Suprapubic skin (tissue), 4 donors: ENCODE data around the gene MED28. TPM values are rescaled to one million over a fixed set of nuclear protein-coding genes. Genes with fewer than 3 reads are reported as not detected.

Source experiments
- DNase-seq, 2 donors: peaks; one replicate each; pipeline ENCODE4 v3.0.0-alpha.2; 2019; ENCODE audit warnings: low spot score in 2 of 2
- H3K27ac ChIP-seq: fragments of 200-600 bp; sonication (generic); one replicate; pipeline ENCODE4 v1.5.1; 2019
- H3K27me3 ChIP-seq: fragments of 200-600 bp; sonication (generic); one replicate; pipeline ENCODE4 v1.5.1; 2019
- H3K36me3 ChIP-seq: fragments of 200-600 bp; sonication (generic); one replicate; pipeline ENCODE4 v1.5.1; 2019
- H3K4me1 ChIP-seq: fragments of 200-600 bp; sonication (generic); one replicate; pipeline ENCODE4 v1.5.1; 2019
- H3K4me3 ChIP-seq: fragments of 200-600 bp; sonication (generic); one replicate; pipeline ENCODE4 v1.5.1; 2019; ENCODE audit warnings: mild to moderate bottlenecking
- H3K9me3 ChIP-seq: fragments of 200-600 bp; sonication (generic); one replicate; pipeline ENCODE4 v1.5.1; 2019
- CTCF ChIP-seq, 2 donors: fragments of 200-600 bp in 1 of 2; fragments of 450-650 bp in 1 of 2; sonication (generic) in 1 of 2; IDR thresholded peaks; one replicate each; pipeline ENCODE4 v1.5.1; 2016 to 2019; ENCODE audit warnings: antibody characterized with exemption in 2 of 2, mild to moderate bottlenecking in 1 of 2, moderate library complexity in 1 of 2
- EP300 ChIP-seq: sonication (generic); formaldehyde crosslinking; IDR thresholded peaks from one replicate; pipeline ENCODE4 v1.6.1; 2017; ENCODE audit warnings: antibody characterized with exemption
- POLR2A ChIP-seq, 2 donors: fragments of 450-650 bp; IDR thresholded peaks; one replicate each; pipeline ENCODE4 v1.6.1; 2017; ENCODE audit warnings: antibody characterized with exemption in 2 of 2, mild to moderate bottlenecking in 2 of 2, moderate library complexity in 2 of 2
- POLR2AphosphoS5 ChIP-seq, 3 donors: sonication (generic); formaldehyde crosslinking; IDR thresholded peaks; one replicate each; pipeline ENCODE4 v1.6.1; 2017; ENCODE audit warnings: antibody characterized with exemption in 3 of 3
- WGBS: methylation state at CpG from one replicate; pipeline ENCODE4 v1.1.5; 2018; 5-methylcytosine and 5-hydroxymethylcytosine counted together
- total RNA-seq, 4 donors: library from RNA; depleted of rRNA; stranded (reverse); fragments of >200 nt; gene quantifications; one replicate each; pipeline ENCODE4 v1.1.0, GENCODE V29; 2016

The MED28 gene
- total RNA-seq, 4 donors from 2014 or later = 12.4 to 22.2 (median 14.4) TPM

DNA sequence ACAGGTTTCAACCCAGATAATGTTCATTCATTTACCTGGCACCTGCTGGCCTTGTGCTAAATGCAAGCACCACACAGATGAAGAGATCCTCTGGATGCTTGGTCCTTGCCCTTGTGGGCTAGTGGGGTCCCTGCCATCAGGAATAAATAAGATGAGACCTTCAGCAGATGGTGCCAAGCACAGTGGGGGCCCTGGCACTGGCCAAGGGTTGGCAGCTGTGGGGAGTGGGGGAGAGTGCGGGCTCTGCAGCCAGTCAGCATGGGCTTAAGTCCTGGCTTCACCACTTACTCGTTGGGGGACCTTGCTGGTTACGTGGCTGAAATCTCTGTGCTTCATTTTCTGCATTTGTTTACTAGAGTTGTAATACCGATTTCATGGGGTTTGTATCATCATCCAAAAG is 30.5 kb upstream of the MED28 start:
- Histone ChIP-seq H3K4me3 (no peak overlapping the region), H3K36me3 (peaks cover 65% of the 10 kb centered on the region), H3K27me3 (no peaks in the 10 kb centered on the region), H3K9me3 (no peaks in the 10 kb centered on the region), H3K27ac (no peak overlapping the region), H3K4me1 (peaks cover 13% of the 10 kb centered on the region)
- TF ChIP-seq EP300 (no peak), CTCF (IDR thresholded peaks at IDR 0.05) (no peak), POLR2AphosphoS5 (IDR thresholded peaks at IDR 0.05) (no peak)
- DNase-seq = no peak
- WGBS = 100% methylated on average over 2 of the region's 4 CpGs

DNA sequence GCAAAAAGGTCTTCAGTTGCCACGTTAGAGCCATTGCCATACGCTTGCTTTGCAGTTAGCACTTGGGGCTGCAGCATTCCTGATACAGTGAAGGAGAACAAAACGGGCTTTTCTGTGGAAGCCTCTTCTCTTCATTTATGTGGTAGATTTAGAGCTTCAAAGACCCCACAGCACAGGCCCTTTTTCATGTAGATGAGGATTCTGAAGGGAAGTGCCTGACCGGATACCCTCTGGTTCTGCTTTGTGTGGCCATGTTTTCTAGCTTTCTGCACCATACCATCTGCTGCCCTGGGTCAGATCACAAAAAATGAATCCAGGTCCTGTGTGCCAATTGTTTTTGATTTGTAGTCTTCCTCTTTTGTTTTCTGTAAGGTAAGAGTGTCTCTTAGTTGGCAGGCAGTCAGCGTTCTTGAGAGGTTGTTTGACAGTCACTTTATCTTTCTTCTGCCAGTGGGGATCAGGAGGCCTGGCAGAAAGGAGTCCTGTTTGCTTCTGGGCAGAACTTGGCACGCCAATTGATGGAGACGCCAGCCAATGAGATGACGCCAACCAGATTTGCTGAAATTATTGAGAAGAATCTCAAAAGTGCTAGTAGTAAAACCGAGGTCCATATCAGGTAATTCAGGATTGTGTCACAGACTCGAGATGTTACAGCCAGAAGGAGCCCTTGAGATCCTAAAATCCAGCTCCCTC is 29.8 kb upstream of the MED28 start:
- Histone ChIP-seq H3K4me1 (peaks cover 8% of the 10 kb centered on the region), H3K4me3 (no peak overlapping the region), H3K27me3 (no peaks in the 10 kb centered on the region), H3K9me3 (no peaks in the 10 kb centered on the region), H3K36me3 (peaks cover 73% of the 10 kb centered on the region), H3K27ac (no peak overlapping the region)
- WGBS = 86% methylated on average over 10 of the region's 10 CpGs
- no peak for DNase-seq
- TF ChIP-seq POLR2AphosphoS5 (IDR thresholded peaks at IDR 0.05) (no peak), EP300 (no peak), CTCF (IDR thresholded peaks at IDR 0.05) (no peak), POLR2A (IDR thresholded peaks at IDR 0.05) (no peak)

GRCh38 chr4:17587094-17587822 is 27.2 kb upstream of the MED28 start:
- Histone ChIP-seq H3K27me3 (no peaks in the 10 kb centered on the region), H3K9me3 (no peaks in the 10 kb centered on the region), H3K4me1 (peaks cover 4% of the 10 kb centered on the region), H3K36me3 (peaks cover 91% of the 10 kb centered on the region), H3K27ac (no peak overlapping the region), H3K4me3 (no peak overlapping the region)
- DNase-seq = no peak
- WGBS = 80% methylated on average over 9 of the region's 9 CpGs
- TF ChIP-seq CTCF (IDR thresholded peaks at IDR 0.05) (no peak), EP300 (no peak), POLR2A (IDR thresholded peaks at IDR 0.05) (no peak), POLR2AphosphoS5 (IDR thresholded peaks at IDR 0.05) (no peak)

- H3K27ac ChIP-seq = no peak overlapping the region
- H3K4me3 ChIP-seq = no peak overlapping the region
- DNase-seq = no peak
- H3K4me1 ChIP-seq = peaks cover 4% of the 10 kb centered on the region
- H3K27me3 ChIP-seq = no peaks in the 10 kb centered on the region
- peaks cover 80% of the 10 kb centered on the region for H3K36me3 ChIP-seq
- TF ChIP-seq POLR2A (IDR thresholded peaks at IDR 0.05) (no peak), CTCF (IDR thresholded peaks at IDR 0.05) (no peak), POLR2AphosphoS5 (IDR thresholded peaks at IDR 0.05) (no peak), EP300 (no peak)
- H3K9me3 ChIP-seq = no peaks in the 10 kb centered on the region
- 97% methylated on average over 3 of the region's 3 CpGs for WGBS
Observed at GRCh38 chr4:17589355-17589754, 25.1 kb upstream of the MED28 start.

DNA sequence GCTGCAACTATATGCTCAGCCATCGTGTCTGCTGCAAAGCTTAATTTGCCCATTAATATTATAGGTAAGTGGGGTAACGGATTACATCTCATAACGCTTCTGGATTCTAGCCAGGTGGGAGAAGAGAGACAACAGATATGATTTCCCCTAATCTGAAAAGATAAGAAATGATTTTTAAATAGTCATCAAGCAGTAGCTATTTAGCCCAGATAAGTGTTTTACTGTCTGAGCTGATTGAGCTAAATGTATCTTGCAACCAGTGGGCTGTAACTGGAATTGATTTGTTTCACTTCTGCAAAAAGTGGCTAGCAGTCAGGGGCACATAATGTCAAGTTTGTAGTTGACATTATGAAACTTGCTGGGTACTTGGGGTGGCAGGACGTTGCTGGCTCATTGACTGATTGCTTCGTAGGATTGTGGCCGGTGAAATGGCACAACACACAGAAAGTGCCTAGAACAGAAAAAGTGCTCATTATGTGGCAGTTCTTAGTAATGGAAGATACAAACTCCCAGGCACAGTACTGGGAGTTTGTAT is 18.9 kb upstream of the MED28 start:
- H3K27me3 ChIP-seq = no peaks in the 10 kb centered on the region
- peaks cover 86% of the 10 kb centered on the region for H3K36me3 ChIP-seq
- WGBS = 79% methylated on average over 6 of the region's 6 CpGs
- no peak overlapping the region for H3K4me3 ChIP-seq
- no peak overlapping the region for H3K27ac ChIP-seq
- no peaks in the 10 kb centered on the region for H3K9me3 ChIP-seq
- DNase-seq = no peak
- TF ChIP-seq EP300 (no peak), POLR2A (IDR thresholded peaks at IDR 0.05) (no peak), POLR2AphosphoS5 (IDR thresholded peaks at IDR 0.05) (no peak), CTCF (IDR thresholded peaks at IDR 0.05) (no peak)
- no peaks in the 10 kb centered on the region for H3K4me1 ChIP-seq
